CD1c-positive myeloid dendritic cell (primary cell): ENCODE data around the gene SLC39A11.
"Not testable (repeated sequence)": the region's sequence is repeated elsewhere in the genome, so short reads cannot be mapped to it uniquely, and the experiment has no call there.

ENCODE experiments used
- DNase-seq: peaks from one replicate; pipeline ENCODE4 v3.0.0-alpha.2; 2016; ENCODE audit errors: extremely low spot score

The SLC39A11 gene

DNA sequence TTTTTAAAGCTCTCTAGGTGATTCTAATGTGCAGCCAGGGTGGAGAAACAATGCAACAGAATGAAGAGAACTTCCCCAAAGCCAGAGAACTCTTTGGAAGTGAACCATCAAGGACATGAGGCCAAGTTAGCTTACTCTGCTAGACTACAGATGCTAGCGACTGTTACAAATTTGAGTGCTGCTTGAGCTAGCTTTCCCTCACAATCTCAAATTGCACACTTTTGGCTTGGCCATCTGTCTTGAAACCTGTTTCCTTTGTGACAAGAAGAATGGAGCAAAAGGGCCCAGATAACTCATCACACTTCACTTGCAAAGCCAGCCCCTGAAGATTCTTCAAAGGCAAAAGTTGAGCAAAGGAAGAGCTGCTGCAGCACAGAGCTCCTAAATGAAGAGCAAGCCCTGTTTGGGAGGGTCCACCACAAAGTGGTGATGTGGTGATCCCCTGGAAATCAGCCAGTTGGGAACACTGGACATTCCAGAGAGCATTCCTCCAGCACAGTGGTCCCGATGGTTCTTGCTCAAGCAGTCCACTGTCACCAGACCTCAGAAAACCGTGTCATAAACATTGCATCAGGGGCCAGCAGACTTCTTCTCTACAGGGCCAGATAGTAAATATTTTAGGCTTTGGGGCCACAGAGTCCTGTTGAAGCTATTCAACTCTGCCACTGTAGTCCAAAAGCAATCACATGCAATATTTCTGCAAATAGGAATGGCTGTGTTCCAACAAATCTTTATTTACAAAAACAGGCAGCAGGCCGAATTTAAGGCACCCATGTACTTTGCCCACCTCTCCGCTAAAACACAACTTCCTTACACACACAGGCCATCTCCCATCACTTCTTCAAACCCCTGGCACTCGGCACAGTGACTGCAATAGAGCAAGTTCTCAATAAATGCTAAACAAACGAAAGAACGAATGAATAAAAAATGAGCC, 21.2 kb downstream of the SLC39A11 start:
- no peak for DNase-seq

DNA sequence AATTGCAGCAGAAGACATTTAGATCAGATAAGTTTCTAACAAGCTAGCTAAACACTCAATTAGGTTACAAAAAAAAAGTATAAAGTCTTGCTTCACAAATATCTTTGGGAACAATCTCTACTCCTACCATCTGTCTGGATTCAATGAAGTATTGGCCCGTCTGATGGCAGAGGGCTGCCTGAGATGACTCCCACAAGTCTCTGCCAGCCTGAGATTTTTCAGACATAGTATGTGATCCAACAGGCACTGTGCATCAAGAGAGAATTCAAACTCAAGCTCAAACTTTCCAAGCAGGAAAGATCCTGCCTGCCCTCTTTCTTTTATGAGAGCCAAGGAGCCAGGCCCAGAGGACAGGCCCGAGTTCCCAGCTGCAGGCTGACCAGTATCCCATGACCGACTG, 22.6 kb downstream of the SLC39A11 start:
- no peak for DNase-seq

DNA sequence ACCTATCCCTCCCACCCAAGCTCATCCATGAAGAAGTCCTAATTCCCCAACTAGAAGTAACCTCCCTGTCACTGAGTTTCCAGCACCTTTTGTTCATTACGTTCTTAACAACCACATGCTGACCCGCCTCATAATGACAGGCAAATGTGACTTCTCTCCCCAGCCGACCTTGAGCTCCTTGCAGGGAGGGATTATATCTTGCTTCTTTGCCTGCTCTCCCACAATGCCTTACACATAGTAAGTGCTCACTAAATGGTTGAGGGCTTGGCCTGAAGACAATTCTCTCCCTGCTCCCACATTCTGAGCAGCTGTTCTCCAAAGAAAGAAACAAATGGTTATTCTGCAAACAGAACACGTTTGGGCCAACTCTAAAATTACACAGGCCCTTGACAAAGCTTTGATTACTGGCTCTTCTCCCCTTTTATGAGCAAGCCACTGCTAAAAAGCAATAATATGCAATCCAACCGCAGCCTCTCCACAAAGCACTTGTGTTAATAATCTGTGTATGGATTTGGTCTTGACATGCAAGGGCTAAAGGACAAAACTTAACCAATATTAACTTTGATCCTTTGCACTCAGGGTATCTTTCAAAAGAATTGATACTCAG, 23.2 kb downstream of the SLC39A11 start:
- DNase-seq: no peak

DNA sequence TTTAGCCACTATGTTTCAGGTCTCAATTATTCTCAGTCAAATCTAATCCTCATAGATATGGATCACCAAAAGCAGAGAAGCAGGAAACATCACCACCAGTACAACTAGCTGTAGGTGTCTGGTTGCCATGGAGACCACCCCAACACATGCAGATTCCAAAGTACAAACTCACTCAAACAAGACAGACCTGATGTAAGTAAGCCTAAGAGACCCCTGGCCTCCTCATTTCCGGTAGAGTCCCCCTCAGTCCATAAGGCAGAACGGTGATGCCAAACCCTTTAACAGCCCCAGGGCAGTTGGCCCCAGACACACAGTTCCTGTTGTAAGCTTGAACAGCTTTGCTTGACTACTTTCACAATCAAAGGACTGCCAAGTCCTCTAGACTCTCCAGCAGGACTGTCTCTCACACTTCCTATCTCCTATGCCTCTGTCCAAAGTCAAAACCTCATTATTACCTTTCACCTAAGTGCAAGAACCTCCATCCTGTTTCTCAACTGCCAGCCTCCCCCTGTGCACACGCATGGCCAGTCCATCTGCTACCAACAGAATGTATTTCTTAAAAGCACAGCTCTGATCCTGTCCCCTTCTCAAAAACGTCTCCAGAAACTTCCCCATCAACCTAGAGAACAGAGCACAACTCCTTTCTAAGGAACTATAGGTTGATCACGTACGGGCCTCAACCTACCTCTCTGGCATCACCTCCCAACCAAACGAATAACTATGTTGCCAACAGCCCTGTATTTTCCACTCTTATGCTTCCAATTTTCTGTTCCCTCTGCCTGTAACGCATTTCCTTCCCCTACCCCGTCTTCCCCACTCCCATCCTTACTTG, 23.9 kb downstream of the SLC39A11 start:
- DNase-seq: no peak

DNA sequence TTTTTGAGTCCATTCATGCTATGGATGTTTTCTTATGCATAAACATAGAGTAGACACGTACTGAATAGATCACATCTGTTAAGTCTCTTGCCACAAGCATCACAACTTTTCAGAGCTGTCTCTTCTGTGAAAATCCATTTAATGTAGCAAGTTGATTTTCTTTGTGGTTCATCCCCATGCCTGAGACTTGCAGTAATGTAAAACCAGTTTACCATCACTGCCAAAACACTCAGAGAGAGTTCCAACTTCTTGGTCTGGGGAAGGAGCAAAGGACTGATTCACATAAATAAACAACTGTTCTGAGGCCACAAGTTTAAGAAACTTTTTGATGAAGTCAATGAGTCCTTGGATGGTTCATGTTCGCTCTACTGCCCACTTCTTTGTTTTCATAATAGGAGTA, 24.8 kb downstream of the SLC39A11 start:
- not testable (repeated sequence) for DNase-seq

DNA sequence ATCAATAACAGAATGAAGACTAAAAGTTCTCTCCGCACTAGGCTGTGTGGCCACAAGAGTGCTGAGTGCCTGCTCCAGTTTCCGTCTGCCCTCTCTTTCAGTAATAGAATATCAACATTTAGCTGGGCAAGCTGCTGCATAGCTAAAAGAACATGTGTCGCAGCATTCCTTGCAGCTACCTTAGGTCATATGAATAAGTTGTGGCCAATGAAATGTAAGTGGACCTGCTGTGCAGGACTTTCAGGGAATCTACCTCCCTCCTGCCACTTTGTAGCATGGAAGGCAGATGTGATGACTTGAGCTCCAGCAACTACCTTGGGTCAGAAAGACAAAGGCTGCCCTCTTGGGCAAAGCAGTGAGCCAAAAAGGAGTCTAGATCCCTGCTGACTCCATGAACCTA, 25.4 kb downstream of the SLC39A11 start:
- no peak for DNase-seq

DNA sequence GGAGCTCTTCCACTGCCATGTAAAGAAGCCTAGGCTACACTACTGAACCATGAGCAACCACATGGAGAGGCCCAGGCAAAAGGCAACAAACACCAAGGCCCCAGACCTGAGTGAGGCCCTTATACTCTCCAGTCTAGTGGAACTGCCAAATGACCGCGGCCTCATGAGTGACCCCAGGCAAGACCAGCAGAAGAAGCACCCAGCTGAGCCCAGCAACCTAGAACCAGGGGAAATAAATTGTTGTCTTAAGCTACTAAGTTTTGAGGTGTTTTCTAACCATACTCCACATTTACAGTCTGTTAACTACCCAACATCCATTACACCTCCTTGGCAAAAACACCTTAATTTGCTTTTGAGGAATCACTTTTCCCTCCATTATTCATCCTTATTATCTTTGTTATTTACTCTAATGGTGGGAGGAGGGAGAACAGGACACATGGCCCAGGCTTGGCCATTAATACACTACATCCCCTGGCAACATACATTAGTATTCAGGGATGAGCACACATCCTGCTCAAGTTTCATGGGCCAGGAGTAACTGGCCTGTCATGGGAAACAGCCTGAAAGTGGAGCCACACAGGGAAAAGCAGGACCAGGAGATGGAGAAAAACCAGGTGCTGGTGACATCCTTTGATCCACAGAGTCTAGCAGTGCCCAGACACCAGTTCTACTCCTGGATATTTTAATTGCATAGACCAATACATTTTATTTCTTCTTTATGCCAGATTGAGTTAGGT, 26.2 kb downstream of the SLC39A11 start:
- no peak for DNase-seq

DNA sequence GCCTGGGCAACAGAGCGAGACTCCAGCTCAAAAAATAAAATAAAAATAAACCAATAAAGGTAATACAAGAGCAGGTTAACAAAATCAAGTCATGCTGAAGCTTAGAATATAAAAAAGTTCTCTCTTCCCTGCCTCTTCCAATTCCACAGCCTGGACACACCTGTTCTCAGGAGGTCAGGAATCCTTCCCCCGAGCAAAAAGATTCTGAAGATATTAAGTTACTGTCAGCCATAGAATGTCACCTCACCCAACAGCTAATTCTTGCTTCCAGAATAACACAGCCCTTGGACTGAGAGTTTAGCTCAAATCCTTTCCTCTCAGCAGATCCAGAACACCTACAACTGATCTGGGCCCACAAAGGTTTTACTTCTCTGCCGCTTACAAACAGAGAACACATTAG, 27.1 kb downstream of the SLC39A11 start:
- DNase-seq: no peak

DNA sequence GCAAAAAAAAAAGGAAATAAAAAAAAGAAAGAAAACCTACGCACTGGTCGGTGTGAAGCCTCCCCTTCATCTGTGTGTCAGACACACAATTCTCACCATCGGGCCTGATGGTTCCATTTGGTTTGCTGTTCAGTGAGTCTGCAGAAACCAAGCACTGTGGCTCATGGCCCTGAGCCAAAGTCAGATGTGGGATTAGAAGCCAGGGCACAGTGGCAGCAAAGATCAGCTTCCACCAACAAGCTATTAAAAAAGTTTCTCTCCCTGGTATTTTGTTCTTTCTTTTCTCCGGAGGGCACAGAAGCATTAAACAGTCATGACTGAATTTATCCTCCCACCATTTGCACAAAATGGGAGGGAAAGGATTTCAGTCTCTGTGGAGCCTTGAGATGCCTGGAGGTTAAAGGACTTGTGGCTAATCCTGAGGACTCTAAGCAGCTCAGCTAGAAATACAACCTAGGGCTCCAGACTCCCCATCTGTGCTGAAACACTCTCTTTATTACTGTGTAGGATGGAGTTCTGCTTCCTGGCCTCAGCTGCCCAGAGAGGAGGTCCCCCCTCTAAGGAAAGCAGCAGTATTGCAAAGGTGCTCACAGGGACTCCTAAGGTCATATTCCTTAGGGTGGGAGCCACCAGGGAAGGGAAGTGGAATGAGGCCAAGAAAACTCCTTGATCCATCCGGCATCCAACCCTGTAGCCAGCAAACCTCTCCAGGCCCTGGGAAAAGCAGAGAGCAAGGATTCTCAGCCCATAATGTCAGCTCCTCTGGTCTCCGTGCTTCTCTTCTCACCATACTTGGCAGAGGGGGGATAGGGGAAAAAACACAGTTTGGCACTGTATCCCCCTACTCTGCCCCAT, 28.2 kb downstream of the SLC39A11 start:
- no peak for DNase-seq

DNA sequence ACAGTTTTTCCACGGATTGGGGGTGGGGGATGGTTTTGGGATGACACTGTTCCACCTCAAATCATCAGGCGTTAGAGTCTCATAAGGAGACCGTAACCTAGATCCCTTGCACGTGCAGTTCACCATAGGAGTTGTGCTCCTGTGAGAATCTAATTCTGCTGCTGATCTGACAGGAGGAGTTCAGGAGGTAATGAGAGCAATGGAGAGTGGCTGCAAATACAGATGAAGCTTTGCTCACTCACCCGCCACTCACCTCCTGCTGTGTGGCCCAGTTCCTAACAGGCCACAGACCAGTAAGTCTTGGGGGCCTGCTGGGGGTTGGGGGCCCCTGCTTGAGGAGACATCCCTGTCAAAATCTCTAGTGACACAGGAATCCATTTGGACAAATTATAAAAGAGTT, 29.8 kb downstream of the SLC39A11 start:
- no peak for DNase-seq

DNA sequence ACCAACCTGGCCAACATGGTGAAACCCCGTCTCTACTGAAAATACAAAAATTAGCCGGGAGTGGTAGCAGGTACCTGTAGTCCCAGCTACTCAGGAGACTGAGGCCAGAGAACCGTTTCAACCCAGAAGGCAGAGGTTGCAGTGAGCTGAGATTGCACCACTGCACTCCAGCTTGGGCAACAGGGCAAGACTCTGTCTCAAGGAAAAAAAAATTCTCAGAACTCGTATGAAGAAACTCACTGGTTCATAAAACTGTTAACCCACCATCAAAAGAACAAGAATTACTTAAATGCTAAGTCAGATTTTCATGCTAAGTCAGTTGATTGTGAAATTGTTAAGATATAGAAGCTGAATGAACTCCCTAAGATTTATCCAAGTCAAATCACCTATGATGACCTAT, 31.3 kb downstream of the SLC39A11 start:
- DNase-seq: no peak

DNA sequence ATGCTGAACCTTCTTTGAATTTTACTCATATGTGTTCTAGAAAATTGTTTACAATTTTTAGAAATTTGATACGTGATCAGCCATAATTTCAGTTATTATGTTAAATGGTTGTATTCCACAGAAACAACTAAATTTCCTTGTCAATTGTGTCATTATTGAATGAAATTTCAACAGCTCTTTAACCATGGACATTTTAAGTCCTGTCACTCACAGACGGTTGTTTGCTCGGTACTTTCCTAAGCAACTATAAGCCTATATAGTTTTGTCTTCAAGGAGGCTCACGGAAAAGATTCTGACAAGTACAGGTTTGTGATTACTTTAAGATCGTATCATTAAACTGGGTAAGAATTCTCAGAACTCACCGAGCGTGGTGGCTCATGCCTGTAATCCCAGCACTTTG, 31.8 kb downstream of the SLC39A11 start:
- no peak for DNase-seq

DNA sequence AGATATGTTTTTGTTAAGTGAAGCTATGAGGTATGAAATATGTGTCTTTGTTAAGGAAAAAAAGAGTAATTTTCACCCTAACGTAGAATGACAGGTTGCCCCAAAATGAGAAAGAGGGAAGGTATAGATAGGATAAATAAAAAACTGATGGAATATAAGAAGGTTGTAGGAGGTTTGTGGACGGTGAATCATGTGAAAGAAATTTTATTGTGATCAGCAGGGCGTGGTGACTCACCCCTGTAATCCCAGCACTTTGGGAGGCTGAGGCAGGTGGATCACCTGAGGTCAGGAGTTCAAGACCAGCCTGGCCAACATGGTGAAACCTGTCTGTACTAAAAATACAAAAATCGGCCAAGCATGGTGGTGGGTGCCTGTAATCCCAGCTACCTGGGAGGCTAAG, 32.8 kb downstream of the SLC39A11 start:
- DNase-seq: not testable (repeated sequence)

DNA sequence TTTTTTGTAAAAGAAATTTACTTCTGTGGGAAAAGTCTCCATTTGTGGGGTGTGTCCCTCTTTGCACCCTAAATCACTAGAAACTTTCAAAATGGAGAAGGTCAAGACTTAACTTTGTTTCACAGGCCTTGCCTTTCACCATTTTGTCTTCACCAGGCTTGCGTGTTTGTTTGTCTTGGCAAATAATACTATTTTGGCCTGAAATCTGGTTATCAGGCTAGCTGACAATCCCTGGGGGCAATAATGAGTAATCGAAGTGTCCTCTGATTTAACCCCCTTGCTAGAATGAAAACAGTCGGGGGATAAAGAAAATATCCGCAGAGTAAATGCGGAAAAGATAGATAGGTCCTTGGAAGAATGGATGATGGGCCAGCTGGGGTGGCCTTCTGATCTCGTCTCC, 34.5 kb downstream of the SLC39A11 start:
- no peak for DNase-seq

DNA sequence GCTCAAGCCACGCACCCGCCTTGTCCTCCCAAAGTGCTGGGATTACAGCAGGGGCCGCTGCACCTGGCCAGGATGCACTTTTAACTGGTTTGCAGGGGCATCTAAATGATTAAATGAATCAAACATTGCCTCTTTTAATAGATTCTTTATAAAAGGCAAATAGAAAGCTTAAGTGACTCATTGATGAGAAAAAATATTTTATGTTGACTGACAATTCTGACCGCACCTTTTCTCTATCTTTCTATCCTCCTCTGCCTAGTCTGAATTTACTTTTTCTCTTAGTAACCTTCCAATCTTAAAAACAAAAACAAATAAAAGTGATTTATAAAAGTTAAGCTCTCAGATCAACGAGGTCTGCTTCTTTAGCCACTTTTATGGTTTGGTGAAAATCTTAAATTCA, 35.3 kb downstream of the SLC39A11 start:
- no peak for DNase-seq

DNA sequence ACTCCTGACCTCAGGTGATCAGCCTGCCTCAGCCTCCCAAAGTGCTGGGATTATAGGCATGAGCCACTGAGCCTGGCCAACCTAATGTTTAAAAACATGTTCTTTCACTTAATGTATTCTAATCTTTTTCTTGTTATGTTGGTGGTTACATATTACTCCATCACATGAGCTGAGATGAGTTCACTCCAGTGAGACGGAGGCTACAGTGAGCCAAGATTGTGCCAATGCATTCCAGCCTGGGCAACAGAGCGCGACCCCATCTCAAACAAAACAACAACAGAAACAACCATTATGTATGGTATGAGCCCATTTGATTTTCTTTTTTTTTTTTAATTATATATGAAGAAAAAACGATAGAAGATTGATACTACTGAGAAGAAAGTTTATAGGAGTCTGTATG, 39.6 kb downstream of the SLC39A11 start:
- DNase-seq: no peak

DNA sequence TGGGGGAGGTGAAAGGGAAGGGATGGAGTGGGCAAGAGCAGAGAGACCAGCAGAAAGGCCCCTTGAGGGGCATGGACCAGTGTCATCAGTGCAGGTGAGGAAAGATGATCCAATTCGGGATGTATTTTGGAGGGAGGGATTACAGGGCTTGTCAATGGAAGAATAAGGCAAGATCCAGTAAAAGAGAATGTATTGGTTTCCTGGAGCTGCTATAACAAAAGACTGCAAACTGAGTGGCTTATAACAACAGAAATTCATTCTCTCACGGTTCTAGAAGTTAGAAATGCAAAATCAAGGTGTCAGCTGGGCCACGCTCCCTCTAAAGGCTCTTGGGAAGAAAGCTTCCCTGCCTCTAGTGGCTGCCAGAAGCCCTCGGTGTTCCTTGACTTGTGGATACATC, 41.7 kb downstream of the SLC39A11 start:
- DNase-seq: no peak

DNA sequence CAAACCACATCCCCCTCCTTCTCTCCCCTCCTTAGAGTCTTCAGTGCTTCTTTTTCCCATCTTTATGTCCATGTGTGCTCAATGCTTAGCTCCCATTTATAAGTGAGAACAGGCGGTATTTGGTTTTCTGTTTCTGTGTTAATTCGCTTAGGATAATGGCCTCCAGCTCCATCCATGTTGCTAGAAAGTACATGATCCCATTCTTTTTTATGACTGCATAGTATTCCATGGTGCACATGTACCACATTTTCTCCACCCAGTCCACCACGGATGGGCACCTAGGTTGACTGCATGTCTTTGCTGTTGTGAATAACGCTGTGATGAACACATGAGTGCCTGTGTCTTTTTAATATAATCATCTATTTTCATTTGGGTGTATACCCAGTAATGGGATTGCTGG, 44.3 kb downstream of the SLC39A11 start:
- no peak for DNase-seq

DNA sequence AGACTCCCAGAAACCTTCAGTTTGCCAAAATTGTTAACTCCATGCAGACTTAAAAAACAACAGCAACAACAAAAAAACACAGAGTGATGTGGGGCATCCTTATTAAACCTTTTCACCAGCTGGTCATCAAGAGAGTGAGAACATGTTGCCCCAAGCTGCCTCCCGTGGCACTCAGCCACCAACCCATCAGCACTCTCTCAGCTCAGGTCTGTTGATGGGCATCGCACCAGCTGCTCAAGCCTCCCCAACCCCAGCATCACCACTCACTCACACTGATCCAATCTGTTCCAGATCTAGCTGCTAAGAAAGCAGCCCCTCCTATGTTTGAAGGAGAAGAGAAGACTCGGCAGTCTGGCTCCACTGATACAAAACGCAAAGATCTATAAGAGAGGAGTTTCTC, 46.8 kb downstream of the SLC39A11 start:
- DNase-seq: no peak

DNA sequence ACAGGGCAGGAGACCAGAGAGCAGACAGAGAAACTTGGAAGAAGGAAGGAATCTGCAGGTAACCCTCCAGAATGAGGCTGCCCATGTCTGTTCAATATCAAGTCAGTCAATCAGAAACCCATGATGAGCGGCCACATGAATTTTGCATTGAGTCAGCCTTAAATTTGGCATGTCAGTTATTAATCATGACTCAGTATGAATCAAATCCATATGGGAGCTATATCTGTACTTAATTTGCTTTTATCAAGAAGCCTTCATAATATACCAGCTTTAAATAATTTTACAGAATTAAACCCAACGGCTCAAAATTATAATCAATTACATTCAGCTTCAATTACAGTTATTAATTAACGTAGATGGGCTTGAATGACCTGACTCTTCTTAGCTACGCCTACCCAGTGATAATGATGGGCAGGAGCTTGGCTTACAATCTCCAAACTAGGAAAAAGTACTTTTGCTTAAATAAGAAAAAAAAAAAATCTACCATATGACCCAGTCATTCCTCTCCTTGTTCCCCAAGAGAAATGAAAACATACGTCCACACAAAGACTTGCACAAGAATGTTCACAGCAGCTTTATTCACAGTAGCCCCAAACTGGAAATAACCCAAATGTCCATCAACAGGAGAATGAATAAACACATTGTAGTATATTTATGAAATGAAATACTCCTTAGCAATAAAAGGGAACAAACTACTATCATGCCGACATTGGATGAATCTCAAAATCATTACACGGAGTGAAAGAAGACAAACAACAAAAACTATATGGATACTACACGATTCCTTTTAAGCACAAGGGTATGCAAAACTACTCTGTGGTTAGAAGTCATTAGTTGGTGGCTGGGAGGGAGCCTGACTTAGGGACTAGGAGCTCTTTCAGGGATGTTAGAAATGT, 48.6 kb downstream of the SLC39A11 start:
- no peak for DNase-seq
